GM23338 (cell line): ENCODE results near the gene ADAMTS8. TPM values are rescaled to one million over a fixed set of nuclear protein-coding genes. Genes with fewer than 3 reads are reported as not detected.
A peak's percentile ranks its signal among the peaks of the same experiment; 100 is the strongest.

ENCODE experiments used
- ATAC-seq: fragments of 200-7000 bp; cut with Tn5 transposase; 3 replicates; pipeline ENCODE4 v1.9.1; 2020
- DNase-seq: peaks from one replicate; pipeline ENCODE4 v3.0.0-alpha.2; 2015; ENCODE audit warnings: low spot score
- H2AFZ ChIP-seq: fragments of 200-600 bp; sonication (generic); 2 replicates; pipeline ENCODE4 v1.8.0; 2016; ENCODE audit warnings: antibody characterized with exemption, mild to moderate bottlenecking, moderate library complexity
- H3F3A ChIP-seq: fragments of 200-600 bp; sonication (generic); replicated peaks from 2 replicates; pipeline ENCODE4 v1.8.0; 2017; ENCODE audit warnings: antibody characterized with exemption, mixed run types, low read depth
- H3K27ac ChIP-seq: fragments of 200-600 bp; sonication (generic); 2 replicates; pipeline ENCODE4 v1.6.1; 2016; ENCODE audit warnings: low read depth
- H3K27me3 ChIP-seq: fragments of 200-600 bp; sonication (generic); 2 replicates; pipeline ENCODE4 v1.8.0; 2016; ENCODE audit warnings: mild to moderate bottlenecking, mixed run types, moderate library complexity; ENCODE audit not compliant: insufficient read depth
- H3K36me3 ChIP-seq: fragments of 200-600 bp; sonication (generic); 2 replicates; pipeline ENCODE4 v1.8.0; 2016; ENCODE audit warnings: mild to moderate bottlenecking; ENCODE audit not compliant: insufficient read depth
- H3K4me1 ChIP-seq: fragments of 200-600 bp; sonication (generic); 2 replicates; pipeline ENCODE4 v1.8.0; 2016; ENCODE audit warnings: mild to moderate bottlenecking, moderate library complexity; ENCODE audit not compliant: insufficient read depth
- H3K4me2 ChIP-seq: fragments of 200-600 bp; sonication (generic); 2 replicates; pipeline ENCODE4 v1.7.1; 2017; ENCODE audit warnings: mixed run types
- H3K4me3 ChIP-seq: fragments of 200-600 bp; sonication (generic); 2 replicates; pipeline ENCODE4 v1.6.1; 2016; ENCODE audit warnings: mixed run types
- H3K79me2 ChIP-seq: fragments of 200-600 bp; sonication (generic); replicated peaks from 2 replicates; pipeline ENCODE4 v1.8.0; 2017; ENCODE audit warnings: mild to moderate bottlenecking; ENCODE audit not compliant: insufficient read depth
- H3K9me2 ChIP-seq: fragments of 200-600 bp; sonication (generic); 2 replicates; pipeline ENCODE4 v1.8.0; 2017; ENCODE audit not compliant: insufficient read depth
- H4K20me1 ChIP-seq: fragments of 200-600 bp; sonication (generic); replicated peaks from 2 replicates; pipeline ENCODE4 v1.8.0; 2017; ENCODE audit warnings: mild to moderate bottlenecking; ENCODE audit not compliant: insufficient read depth
- H3K27ac Mint-ChIP-seq: 2 replicates; pipeline ENCODE4 v1.8.0; 2020; ENCODE audit warnings: inconsistent platforms, mild to moderate bottlenecking, moderate library complexity, mixed read lengths
- H3K27me3 Mint-ChIP-seq: 3 replicates; pipeline ENCODE4 v1.8.0; 2022; ENCODE audit warnings: low read depth, mild to moderate bottlenecking, moderate library complexity, mixed read lengths, inconsistent platforms; ENCODE audit not compliant: insufficient read depth, poor library complexity
- H3K36me3 Mint-ChIP-seq: 3 replicates; pipeline ENCODE4 v1.8.0; 2021; ENCODE audit warnings: low read depth, mild to moderate bottlenecking, inconsistent platforms, moderate library complexity, mixed read lengths
- H3K4me1 Mint-ChIP-seq: 3 replicates; pipeline ENCODE4 v1.8.0; 2020; ENCODE audit warnings: mild to moderate bottlenecking, inconsistent platforms, mixed read lengths
- H3K4me3 Mint-ChIP-seq: 3 replicates; pipeline ENCODE4 v1.8.0; 2021; ENCODE audit warnings: moderate library complexity, mild to moderate bottlenecking, inconsistent platforms, mixed read lengths
- H3K9me3 Mint-ChIP-seq: 3 replicates; pipeline ENCODE4 v1.8.0; 2020; ENCODE audit warnings: moderate library complexity, mild to moderate bottlenecking, inconsistent platforms, mixed read lengths
- CREB1 ChIP-seq: fragments of 250-450 bp; sonication (Bioruptor Pico); IDR thresholded peaks from 2 replicates; pipeline ENCODE4 v1.5.0; 2020; ENCODE audit warnings: low read depth, mild to moderate bottlenecking, moderate library complexity
- CTCF ChIP-seq, 2 experiments: fragments of 200-600 bp in 1 of 2; sonication (generic) in 1 of 2; conservative IDR thresholded peaks; 2 replicates each; pipeline versions ENCODE4 v1.5.1 to v1.6.1; 2016 to 2017; ENCODE audit warnings: antibody characterized with exemption in 2 of 2, low read depth in 2 of 2, mild to moderate bottlenecking in 2 of 2, moderate library complexity in 1 of 2
- ETS1 ChIP-seq: IDR thresholded peaks from 2 replicates; pipeline ENCODE4 v1.6.1; 2016; ENCODE audit warnings: antibody characterized with exemption
- EZH2 ChIP-seq: fragments of 200-600 bp; sonication (generic); IDR thresholded peaks from one replicate; pipeline ENCODE4 v1.8.0; 2017; ENCODE audit warnings: antibody characterized with exemption, mild to moderate bottlenecking, low read depth; ENCODE audit not compliant: unreplicated experiment
- EZH2phosphoT487 ChIP-seq: fragments of 200-600 bp; sonication (generic); IDR thresholded peaks from one replicate; pipeline ENCODE4 v1.8.1; 2018; ENCODE audit warnings: antibody characterized with exemption; ENCODE audit not compliant: unreplicated experiment
- JUNB ChIP-seq: IDR thresholded peaks from one replicate; pipeline ENCODE4 v1.6.1; 2016; ENCODE audit warnings: antibody characterized with exemption; ENCODE audit not compliant: unreplicated experiment
- NANOG ChIP-seq: IDR thresholded peaks from 2 replicates; pipeline ENCODE4 v1.6.1; 2016; ENCODE audit warnings: antibody characterized with exemption, borderline replicate concordance
- POLR2AphosphoS5 ChIP-seq: IDR thresholded peaks from 2 replicates; pipeline ENCODE4 v1.6.1; 2016; ENCODE audit warnings: antibody characterized with exemption, low read depth
- REST ChIP-seq: IDR thresholded peaks from one replicate; pipeline ENCODE4 v1.6.1; 2018; ENCODE audit warnings: antibody characterized with exemption; ENCODE audit not compliant: unreplicated experiment
- STAT1 ChIP-seq: IDR thresholded peaks from one replicate; pipeline ENCODE4 v1.6.1; 2016; ENCODE audit warnings: antibody characterized with exemption; ENCODE audit not compliant: unreplicated experiment
- ZNF114 ChIP-seq: fragments of 250-450 bp; sonication (Bioruptor Pico); IDR thresholded peaks from 2 replicates; pipeline ENCODE4 v1.5.0; 2020; ENCODE audit warnings: mild to moderate bottlenecking, moderate library complexity
- ZNF331 ChIP-seq: fragments of 250-450 bp; sonication (Bioruptor Pico); IDR thresholded peaks from 2 replicates; pipeline ENCODE4 v1.5.0; 2020; ENCODE audit warnings: low read depth, mild to moderate bottlenecking, moderate library complexity
- ZNF462 ChIP-seq: fragments of 250-450 bp; sonication (Bioruptor Pico); IDR thresholded peaks from 2 replicates; pipeline ENCODE4 v1.5.0; 2020; ENCODE audit warnings: mild to moderate bottlenecking, moderate library complexity
- polyA plus RNA-seq: library from polyadenylated mRNA; unstranded; fragments of >200 nt; fragmentation: Nextera tagmentation; extraction: Ambion mirVana; gene quantifications from 2 replicates; pipeline ENCODE4 v1.2.1, GENCODE V29; 2016
- total RNA-seq: library from RNA; depleted of rRNA; stranded (reverse); fragments of >200 nt; shearing (Covaris generic); gene quantifications from 2 replicates; pipeline ENCODE4 v1.2.3, GENCODE V29; 2014

Gene ADAMTS8
- total and polyA plus RNA-seq, 2 experiments from 2014 or later = 7.5 to 16.2 TPM

- Histone ChIP-seq H3K4me3 (peak overlapping the region; percentile 66), H3K36me3 (no peaks in the 10 kb centered on the region), H2AFZ (peak overlapping the region; percentile 69; the same call in 1 of the 2 replicates), H3F3A (peaks cover 15% of the 10 kb centered on the region), H3K27me3 (peaks cover 44% of the 10 kb centered on the region), H3K9me2 (no peaks in the 10 kb centered on the region), H3K4me2 (peak overlapping the region; percentile 90), H3K4me1 (peaks cover 18% of the 10 kb centered on the region; the same call in 1 of the 2 replicates), H3K27ac (no peak overlapping the region), H4K20me1 (no peaks in the 10 kb centered on the region), H3K79me2 (no peaks in the 10 kb centered on the region)
- TF ChIP-seq CREB1 = no peak
- no peak for TF ChIP-seq ZNF462 (CRISPR knock-in tag)
- TF ChIP-seq REST = no peak
- TF ChIP-seq NANOG = no peak
- TF ChIP-seq ETS1 = no peak
- TF ChIP-seq STAT1 = no peak
- TF ChIP-seq POLR2AphosphoS5 = no peak
- TF ChIP-seq ZNF331 (CRISPR knock-in tag) = no peak
- TF ChIP-seq JUNB = no peak
- peak; percentile 31 to 64; a peak in 3 of 4 replicates for TF ChIP-seq CTCF (conservative IDR thresholded peaks at IDR 0.05; ENCODE audit: low read depth in 2 of 2)
- peak; percentile 56 for TF ChIP-seq EZH2
- TF ChIP-seq ZNF114 = no peak
- TF ChIP-seq EZH2phosphoT487 = no peak
- Mint-ChIP-seq H3K36me3 (peaks cover 13% of the 10 kb centered on the region; the same call in 2 of the 3 replicates), H3K9me3 (no peaks in the 10 kb centered on the region), H3K27me3 (peaks cover 50% of the 10 kb centered on the region), H3K4me1 (peaks cover 26% of the 10 kb centered on the region), H3K27ac (no peak overlapping the region), H3K4me3 (peak overlapping the region; percentile 64)
- DNase-seq (peak; percentile 70), ATAC-seq (peak; percentile 45)
These were observed 661 bp downstream of the ADAMTS8 start for GRCh38 chr11:130427581-130428315.
